HepG2 (cell line): Measurements from ENCODE around the gene CDR2L. TPM values are rescaled to one million over a fixed set of nuclear protein-coding genes. Genes with fewer than 3 reads are reported as not detected.

Source experiments
- ATAC-seq: fragments of 200-7000 bp; cut with Tn5 transposase; 3 replicates; pipeline ENCODE4 v1.9.1; 2020; ENCODE audit warnings: mild to moderate bottlenecking, moderate library complexity
- BruUV-seq: library from RNA; stranded (reverse); fragments of 400-500 nt; replicated peaks from 2 replicates; lab custom pipeline; 2021; lab: Mats Ljungman, UMichigan
- CTCF ChIA-PET: fragments of 300-600 bp; formaldehyde crosslinking; extraction: SDS; loops from one replicate; lab custom pipeline; 2021; ENCODE audit warnings: low total read pairs, inconsistent platforms, low intra/inter-chr PET ratio; lab: Yijun Ruan, JAX
- POLR2A ChIA-PET: fragments of 350-600 bp; sonication (Branson Sonifier 250); formaldehyde crosslinking; loops from one replicate; lab custom pipeline; 2020; ENCODE audit warnings: antibody characterized with exemption, inconsistent platforms; lab: Yijun Ruan, JAX
- DNase-seq: peaks from one replicate; pipeline ENCODE4 v3.0.0-alpha.2; 2015; ENCODE audit warnings: low spot score
- FAIRE-seq: peaks from 3 replicates; lab custom pipeline; 2011; peaks lifted over from hg19 to GRCh38; lab: Jason Lieb, UNC
- H2AFZ ChIP-seq: one replicate; pipeline ENCODE4 v1.6.1; 2011; ENCODE audit warnings: low read length, inconsistent platforms
- H3K27ac ChIP-seq: fragments of 300-600 bp; 3 replicates; pipeline ENCODE4 v1.8.0; 2011; ENCODE audit warnings: mixed run types, mild to moderate bottlenecking, mixed read lengths, low read length, inconsistent platforms; ENCODE audit not compliant: insufficient read depth; ENCODE audit errors: extremely low read length
- H3K27me3 ChIP-seq, 2 experiments: fragments of 200-600 bp in 1 of 2; 2 replicates in 1 of 2; 3 replicates in 1 of 2; pipeline versions ENCODE4 v1.6.0 to v1.8.0; 2011; ENCODE audit warnings: low read length in 2 of 2, mild to moderate bottlenecking in 2 of 2, moderate library complexity in 2 of 2, inconsistent platforms in 1 of 2; ENCODE audit not compliant: insufficient read depth in 2 of 2, control insufficient read depth in 1 of 2
- H3K36me3 ChIP-seq, 2 experiments: fragments of 200-600 bp in 1 of 2; replicated peaks in 1 of 2; 2 replicates in 1 of 2; 3 replicates in 1 of 2; pipeline versions ENCODE4 v1.5.1 to v1.8.0; 2011; ENCODE audit warnings: low read length in 2 of 2, inconsistent platforms in 1 of 2; ENCODE audit not compliant: insufficient read depth in 2 of 2, control insufficient read depth in 1 of 2
- H3K4me1 ChIP-seq: 2 replicates; pipeline ENCODE4 v1.5.1; 2012; ENCODE audit warnings: low read length, inconsistent platforms; ENCODE audit not compliant: insufficient read depth
- H3K4me2 ChIP-seq: 2 replicates; pipeline ENCODE4 v1.6.0; 2011; ENCODE audit warnings: low read depth, low read length, inconsistent platforms
- H3K4me3 ChIP-seq, 3 experiments: fragments of 200-600 bp in 1 of 3; sonication (generic), shearing (Covaris generic) in 1 of 3; replicated peaks in 1 of 3; 2 replicates each; pipeline ENCODE4 v1.5.1; 2011 to 2016; ENCODE audit warnings: low read length in 3 of 3, inconsistent platforms in 2 of 3, low read depth in 2 of 3, mild to moderate bottlenecking in 2 of 3, control low read depth in 1 of 3, mixed read lengths in 1 of 3; ENCODE audit not compliant: insufficient read depth in 1 of 3
- H3K79me2 ChIP-seq: one replicate; pipeline ENCODE4 v1.6.1; 2011; ENCODE audit warnings: low read length, inconsistent platforms; ENCODE audit not compliant: insufficient read depth
- H3K9ac ChIP-seq: 2 replicates; pipeline ENCODE4 v1.6.0; 2011; ENCODE audit warnings: mild to moderate bottlenecking, low read depth, low read length, inconsistent platforms; ENCODE audit not compliant: insufficient read depth
- H3K9me3 ChIP-seq: 2 replicates; pipeline ENCODE4 v1.5.1; 2012; ENCODE audit warnings: mild to moderate bottlenecking, low read length
- H4K20me1 ChIP-seq: 2 replicates; pipeline ENCODE4 v1.6.0; 2011; ENCODE audit warnings: inconsistent platforms, mild to moderate bottlenecking, low read length, moderate library complexity; ENCODE audit not compliant: insufficient read depth
- ADNP ChIP-seq: sonication (generic); formaldehyde crosslinking; IDR thresholded peaks from 2 replicates; pipeline ENCODE4 v1.4.0; 2020; ENCODE audit warnings: missing genetic modification reagents
- DR1 ChIP-seq: sonication (generic); formaldehyde crosslinking; IDR thresholded peaks from 2 replicates; pipeline ENCODE4 v1.8.0; 2021; ENCODE audit warnings: mild to moderate bottlenecking, missing genetic modification reagents, inconsistent platforms
- HDAC1 ChIP-seq: sonication (generic); formaldehyde crosslinking; IDR thresholded peaks from 2 replicates; pipeline ENCODE4 v1.5.1; 2020; ENCODE audit warnings: mild to moderate bottlenecking, missing genetic modification reagents
- HNRNPK ChIP-seq: fragments of 200-400 bp; formaldehyde crosslinking; IDR thresholded peaks from 2 replicates; pipeline ENCODE4 v1.6.1; 2018; ENCODE audit warnings: low read length, low read depth, moderate library complexity, mild to moderate bottlenecking; ENCODE audit not compliant: poor library complexity, severe bottlenecking
- MZF1 ChIP-seq: sonication (generic); formaldehyde crosslinking; IDR thresholded peaks from 2 replicates; pipeline ENCODE4 v1.8.1; 2023; ENCODE audit warnings: mild to moderate bottlenecking, missing genetic modification reagents, borderline replicate concordance
- NFKB2 ChIP-seq: sonication (generic); formaldehyde crosslinking; IDR thresholded peaks from 2 replicates; pipeline ENCODE4 v1.4.0; 2020; ENCODE audit warnings: missing genetic modification reagents, borderline replicate concordance
- SOX13 ChIP-seq, 3 experiments: fragments of 450-650 bp in 1 of 3; sonication (generic) in 1 of 3; formaldehyde crosslinking in 1 of 3; IDR thresholded peaks in 2 of 3; conservative IDR thresholded peaks in 1 of 3; 2 replicates each; pipeline versions ENCODE4 v1.5.0 to v1.6.1; 2016 to 2020; ENCODE audit warnings: antibody characterized with exemption in 1 of 3, mild to moderate bottlenecking in 1 of 3, missing compliant biosample characterization in 1 of 3, missing genetic modification reagents in 1 of 3, moderate library complexity in 1 of 3
- TARDBP ChIP-seq: sonication (generic); formaldehyde crosslinking; IDR thresholded peaks from 2 replicates; pipeline ENCODE4 v1.8.0; 2022; ENCODE audit warnings: mild to moderate bottlenecking, missing genetic modification reagents
- TFE3 ChIP-seq: IDR thresholded peaks from 2 replicates; pipeline ENCODE4 v1.6.1; 2016
- ZKSCAN1 ChIP-seq: fragments of 150-350 bp; IDR thresholded peaks from 2 replicates; pipeline ENCODE4 v1.6.1; 2014; ENCODE audit warnings: low read length
- ZNF143 ChIP-seq: sonication (generic); formaldehyde crosslinking; IDR thresholded peaks from 2 replicates; pipeline ENCODE4 v1.4.0; 2020; ENCODE audit warnings: missing genetic modification reagents
- ZNF251 ChIP-seq: sonication (generic); formaldehyde crosslinking; IDR thresholded peaks from 2 replicates; pipeline ENCODE4 v1.9.0; 2021; ENCODE audit warnings: mild to moderate bottlenecking, missing genetic modification reagents
- ZNF260 ChIP-seq: sonication (generic); formaldehyde crosslinking; IDR thresholded peaks from 2 replicates; pipeline ENCODE4 v1.4.0; 2020; ENCODE audit warnings: missing genetic modification reagents, low read depth, mild to moderate bottlenecking, borderline replicate concordance
- ZNF567 ChIP-seq: sonication (generic); formaldehyde crosslinking; IDR thresholded peaks from 2 replicates; pipeline ENCODE4 v1.8.1; 2023; ENCODE audit warnings: mild to moderate bottlenecking, missing genetic modification reagents, borderline replicate concordance
- ZNF572 ChIP-seq: sonication (generic); formaldehyde crosslinking; IDR thresholded peaks from 2 replicates; pipeline ENCODE4 v1.5.1; 2020; ENCODE audit warnings: mild to moderate bottlenecking, missing genetic modification reagents
- ZNF776 ChIP-seq: sonication (generic); formaldehyde crosslinking; IDR thresholded peaks from 2 replicates; pipeline ENCODE4 v1.4.0; 2020; ENCODE audit warnings: mild to moderate bottlenecking, missing genetic modification reagents
- ZNF790 ChIP-seq: sonication (generic); formaldehyde crosslinking; IDR thresholded peaks from 2 replicates; pipeline ENCODE4 v1.8.0; 2022; ENCODE audit warnings: missing genetic modification reagents, mild to moderate bottlenecking, borderline replicate concordance
- whole genome bisulfite sequencing: methylation state at CpG from one replicate; pipeline ENCODE4 v1.1.6; 2017; ENCODE audit warnings: low lambda C conversion rate; 5-methylcytosine and 5-hydroxymethylcytosine counted together
- in situ Hi-C: cut with HindIII; loops from 2 replicates; pipeline ENCODE4 v1.10.0; 2017; ENCODE audit warnings: low pct_unique_long_range_greater_than_20kb; ENCODE audit not compliant: extremely low pct_ligation_motif_present
- intact Hi-C: fragments of 100-400 bp; cut with micrococcal nuclease; formaldehyde crosslinking; loops from one replicate; pipeline ENCODE4 v1.10.0; 2022; ENCODE audit not compliant: unreplicated experiment
- polyA plus RNA-seq, 8 experiments: library from polyadenylated mRNA; depleted of rRNA in 3 of 8; stranded (reverse) in 7 of 8; unstranded in 1 of 8; fragments of >200 nt; fragmentation: Illumina TruSeq in 4 of 8; extraction: Trizol in 4 of 8; gene quantifications; 2 replicates each; pipeline versions ENCODE4 v1.2.1 to v1.2.3, GENCODE V29; 2011 to 2016; ENCODE audit warnings: low read depth in 4 of 8, missing spikeins in 1 of 8, mixed read lengths in 1 of 8; ENCODE audit not compliant: insufficient read depth in 1 of 8
- total RNA-seq, 5 experiments: library from RNA; depleted of rRNA; stranded (reverse); fragments of >200 nt; fragmentation: Illumina TruSeq; extraction: Trizol; gene quantifications; 2 replicates each; pipeline ENCODE4 v1.2.3, GENCODE V29; 2016; ENCODE audit warnings: low read depth in 1 of 5
- TF ChIP-seq, protein P1 (sequence below): sonication (generic); formaldehyde crosslinking; IDR thresholded peaks from 2 replicates; pipeline ENCODE4 v1.4.0; 2020; ENCODE audit warnings: mild to moderate bottlenecking, missing genetic modification reagents

CDR2L gene
- total and polyA plus RNA-seq, 2 of the 13 experiments (the other 11 are each of a cell fraction or from before 2014, with no cell fraction given), result 1.9 to 2.1 TPM

GRCh38 chr17:75039238-75039637 is 51.8 kb downstream of the CDR2L start (continued):
- TF ChIP-seq TFE3 (no peak), HNRNPK (no peak)

DNA sequence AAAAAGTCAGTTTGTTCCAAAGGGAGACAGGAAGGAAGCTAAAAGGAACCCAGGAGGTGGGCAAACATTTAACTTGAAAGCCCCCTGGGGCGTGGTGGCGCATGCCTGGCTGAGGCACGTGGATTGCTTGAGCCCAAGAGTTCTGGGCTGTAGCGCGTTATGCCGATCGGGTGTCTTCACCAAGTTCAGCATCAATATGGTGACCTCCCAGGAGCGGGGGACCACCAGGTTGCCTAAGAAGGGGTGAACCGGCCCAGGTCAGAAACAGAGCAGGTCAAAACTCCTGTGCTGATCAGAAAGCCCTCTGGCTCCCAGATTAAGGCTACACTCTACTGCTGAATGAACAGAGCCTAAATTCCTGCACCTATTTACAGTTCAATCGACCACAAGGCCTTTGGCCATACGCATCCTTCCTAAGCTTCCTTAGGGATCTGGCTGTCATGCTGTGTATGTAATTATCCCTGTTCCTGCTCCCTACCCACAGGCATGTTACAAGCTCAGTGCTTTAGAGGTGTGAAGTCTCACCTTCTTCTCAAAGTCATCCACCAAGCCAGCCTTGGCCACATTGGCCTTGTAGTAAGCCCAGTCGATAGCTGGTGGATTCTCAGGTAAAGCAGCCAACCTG is 54.3 kb downstream of the CDR2L start:
- 91% methylated on average over 11 of the region's 12 CpGs for WGBS
- FAIRE-seq (no peak), DNase-seq (no peak), ATAC-seq (no peak)
- Histone ChIP-seq H3K9ac (no peak overlapping the region), H3K4me3 (no peak overlapping the region), H3K79me2 (peaks cover 13% of the 10 kb centered on the region), H3K36me3 (peaks cover 15 to 38% of the 10 kb centered on the region in 2 experiments), H3K9me3 (no peaks in the 10 kb centered on the region), H3K4me2 (no peak overlapping the region), H3K27ac (no peak overlapping the region), H2AFZ (no peak overlapping the region), H3K4me1 (peaks cover 11% of the 10 kb centered on the region), H3K27me3 (no peaks in the 10 kb centered on the region; a peak in 1 of 5 replicates), H4K20me1 (no peaks in the 10 kb centered on the region)
- intact Hi-C loops, result no loop called here
- in situ Hi-C loops, result no loop called here
- POLR2A ChIA-PET, result interaction anchor here (0.6 to 1.1 kb wide), 3 partner anchors 7 to 90 kb away, joined by 3 read pairs; partner anchors contain the start of gene NT5C
- TF ChIP-seq DR1 (CRISPR knock-in tag) (no peak), ZNF260 (no peak), ZNF776 (no peak), MZF1 (no peak), HDAC1 (CRISPR knock-in tag) (no peak), ZNF567 (CRISPR knock-in tag) (no peak), ZNF251 (CRISPR knock-in tag) (no peak), ZNF572 (CRISPR knock-in tag) (no peak), ZKSCAN1 (no peak), SOX13 (IDR thresholded peaks at IDR 0.05) (no peak), SOX13 (CRISPR knock-in tag; conservative IDR thresholded peaks at IDR 0.05 in 1 of 2, IDR thresholded peaks at IDR 0.05 in 1 of 2) (no peak), ADNP (CRISPR knock-in tag) (no peak), TARDBP (CRISPR knock-in tag) (no peak), NFKB2 (CRISPR knock-in tag) (no peak), ZNF143 (CRISPR knock-in tag) (no peak), ZNF790 (CRISPR knock-in tag) (no peak)
- TF ChIP-seq, protein P1, sequence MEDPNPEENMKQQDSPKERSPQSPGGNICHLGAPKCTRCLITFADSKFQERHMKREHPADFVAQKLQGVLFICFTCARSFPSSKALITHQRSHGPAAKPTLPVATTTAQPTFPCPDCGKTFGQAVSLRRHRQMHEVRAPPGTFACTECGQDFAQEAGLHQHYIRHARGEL (CRISPR knock-in tag), result no peak
- no TSS peak for BruUV-seq
- CTCF ChIA-PET, result no interaction called here
